OCI-LY3 (cell line): ENCODE measurements around the gene STK32B.

Experiments used
- H2AFZ ChIP-seq: fragments of 200-600, 300-600 bp; shearing (Covaris generic); 2 replicates; pipeline ENCODE4 v1.6.0; 2014; ENCODE audit warnings: antibody characterized with exemption, low read depth, low read length
- H3K27ac ChIP-seq: fragments of 200-600, 300-600 bp; sonication (generic); 2 replicates; pipeline ENCODE4 v1.5.1; 2014; ENCODE audit warnings: mild to moderate bottlenecking, low read length, moderate library complexity, mixed read lengths
- H3K27me3 ChIP-seq: fragments of 200-600, 300-600 bp; sonication (generic); 2 replicates; pipeline ENCODE4 v1.6.1; 2014; ENCODE audit warnings: low read depth, low read length, mixed read lengths
- H3K36me3 ChIP-seq: fragments of 200-600, 300-600 bp; sonication (generic); replicated peaks from 2 replicates; pipeline ENCODE3; 2014; ENCODE audit warnings: low read depth, low read length, mixed read lengths
- H3K4me1 ChIP-seq: fragments of 300-600, 200-600 bp; sonication (generic); 2 replicates; pipeline ENCODE4 v1.6.1; 2014; ENCODE audit warnings: low read length, mixed read lengths
- H3K4me2 ChIP-seq: fragments of 200-600, 300-600 bp; sonication (generic); 2 replicates; pipeline ENCODE4 v1.6.1; 2014; ENCODE audit warnings: low read length, mixed read lengths
- H3K4me3 ChIP-seq: fragments of 300-600, 200-600 bp; sonication (generic); 2 replicates; pipeline ENCODE4 v1.5.1; 2014; ENCODE audit warnings: antibody characterized with exemption, mild to moderate bottlenecking, low read length, moderate library complexity
- H3K79me2 ChIP-seq: fragments of 300-600, 200-600 bp; shearing (Covaris generic); 2 replicates; pipeline ENCODE4 v1.6.1; 2014; ENCODE audit warnings: mild to moderate bottlenecking, low read length, mixed read lengths
- H3K9ac ChIP-seq: fragments of 300-600, 200-600 bp; shearing (Covaris generic); 2 replicates; pipeline ENCODE4 v1.6.0; 2014; ENCODE audit warnings: mild to moderate bottlenecking, low read length, moderate library complexity
- H3K9me3 ChIP-seq: fragments of 200-600, 300-600 bp; shearing (Covaris generic); 2 replicates; pipeline ENCODE4 v1.6.1; 2014; ENCODE audit warnings: low read length, mixed read lengths; ENCODE audit not compliant: insufficient read depth
- H4K20me1 ChIP-seq: fragments of 200-600, 300-600 bp; sonication (generic); 2 replicates; pipeline ENCODE4 v1.6.1; 2016; ENCODE audit warnings: low read length, mixed read lengths; ENCODE audit not compliant: insufficient read depth
- CTCF ChIP-seq: fragments of 200-600, 300-600 bp; sonication (generic); IDR thresholded peaks from 2 replicates; pipeline ENCODE4 v1.5.1; 2014; ENCODE audit warnings: antibody characterized with exemption, low read length, low read depth
- EZH2phosphoT487 ChIP-seq: fragments of 200-600 bp; shearing (Covaris generic); IDR thresholded peaks from 2 replicates; pipeline ENCODE4 v1.6.1; 2018; ENCODE audit warnings: antibody characterized with exemption, mixed run types, low read depth

STK32B gene

GRCh38 chr4:5098176-5098575 is 46.9 kb downstream of the STK32B start:
- H3K27me3 ChIP-seq: no peaks in the 10 kb centered on the region; the same call in 1 of the 2 replicates
- H3K9me3 ChIP-seq: no peaks in the 10 kb centered on the region; the same call in 1 of the 2 replicates
- no peak overlapping the region for H3K4me3 ChIP-seq
- H3K36me3 ChIP-seq: no peaks in the 10 kb centered on the region
- no peak overlapping the region for H2AFZ ChIP-seq
- no peak overlapping the region for H3K9ac ChIP-seq
- H3K4me2 ChIP-seq: no peak overlapping the region
- H4K20me1 ChIP-seq: no peaks in the 10 kb centered on the region
- no peak overlapping the region for H3K27ac ChIP-seq
- H3K4me1 ChIP-seq: no peaks in the 10 kb centered on the region
- H3K79me2 ChIP-seq: no peaks in the 10 kb centered on the region
- TF ChIP-seq CTCF: no peak
- TF ChIP-seq EZH2phosphoT487: no peak

GRCh38 chr4:5100336-5100735 is 49.1 kb downstream of the STK32B start:
- H4K20me1 ChIP-seq: no peaks in the 10 kb centered on the region
- H3K27me3 ChIP-seq: no peaks in the 10 kb centered on the region; the same call in 1 of the 2 replicates
- no peak overlapping the region for H3K9ac ChIP-seq
- TF ChIP-seq CTCF: no peak
- TF ChIP-seq EZH2phosphoT487: no peak
- H3K4me3 ChIP-seq: no peak overlapping the region
- H3K4me1 ChIP-seq: no peaks in the 10 kb centered on the region
- H3K4me2 ChIP-seq: no peak overlapping the region
- no peaks in the 10 kb centered on the region; the same call in 1 of the 2 replicates for H3K9me3 ChIP-seq
- H3K79me2 ChIP-seq: no peaks in the 10 kb centered on the region
- H3K36me3 ChIP-seq: no peaks in the 10 kb centered on the region
- H3K27ac ChIP-seq: no peak overlapping the region
- H2AFZ ChIP-seq: no peak overlapping the region

- Histone ChIP-seq H4K20me1 (no peaks in the 10 kb centered on the region), H3K36me3 (no peaks in the 10 kb centered on the region), H3K27ac (no peak overlapping the region), H3K4me3 (no peak overlapping the region), H3K27me3 (no peaks in the 10 kb centered on the region; the same call in 1 of the 2 replicates), H3K9ac (no peak overlapping the region), H3K4me1 (no peaks in the 10 kb centered on the region), H3K9me3 (no peaks in the 10 kb centered on the region; the same call in 1 of the 2 replicates), H2AFZ (no peak overlapping the region), H3K4me2 (no peak overlapping the region), H3K79me2 (no peaks in the 10 kb centered on the region)
- no peak for TF ChIP-seq EZH2phosphoT487
- no peak for TF ChIP-seq CTCF
Observed at GRCh38 chr4:5100986-5101385, 49.7 kb downstream of the STK32B start.

- H3K27ac ChIP-seq: no peak overlapping the region
- H3K4me1 ChIP-seq: no peaks in the 10 kb centered on the region
- H3K9ac ChIP-seq: no peak overlapping the region
- H3K4me3 ChIP-seq: no peak overlapping the region
- H3K79me2 ChIP-seq: no peaks in the 10 kb centered on the region
- no peaks in the 10 kb centered on the region; the same call in 1 of the 2 replicates for H3K27me3 ChIP-seq
- H3K36me3 ChIP-seq: no peaks in the 10 kb centered on the region
- no peaks in the 10 kb centered on the region for H4K20me1 ChIP-seq
- no peak overlapping the region for H3K4me2 ChIP-seq
- no peak overlapping the region for H2AFZ ChIP-seq
- no peak for TF ChIP-seq CTCF
- no peaks in the 10 kb centered on the region; the same call in 1 of the 2 replicates for H3K9me3 ChIP-seq
Observed at GRCh38 chr4:5101571-5101970, 50.3 kb downstream of the STK32B start.
